Motor neuron (in vitro differentiated cells): ENCODE data around the gene OTOGL. TPM values are rescaled to one million over a fixed set of nuclear protein-coding genes. Genes with fewer than 3 reads are reported as not detected.
"Not testable (repeated sequence)": the region's sequence is repeated elsewhere in the genome, so short reads cannot be mapped to it uniquely, and the experiment has no call there.

ENCODE experiments used
- ATAC-seq, 8 experiments: fragments of 200-7000 bp; cut with Tn5 transposase; replicated peaks in 6 of 8; 2 replicates each; pipeline ENCODE4 v1.8.0; 2021; ENCODE audit warnings: mild to moderate bottlenecking in 8 of 8, moderate library complexity in 8 of 8
- H3K27ac ChIP-seq, 2 donors: fragments of 250-450 bp; sonication (Bioruptor Pico); 2 replicates each; pipeline ENCODE4 v1.9.0; 2021; ENCODE audit warnings: antibody characterized with exemption in 2 of 2, mild to moderate bottlenecking in 2 of 2, moderate library complexity in 1 of 2
- H3K4me1 ChIP-seq, 2 donors: fragments of 250-450 bp; sonication (Bioruptor Pico); replicated peaks in 1 of 2; 2 replicates each; pipeline ENCODE4 v1.6.1; 2021; ENCODE audit warnings: antibody characterized with exemption in 2 of 2, mild to moderate bottlenecking in 2 of 2, moderate library complexity in 1 of 2
- H3K4me3 ChIP-seq, 5 donors: fragments of 250-450 bp; sonication (Bioruptor Pico); 2 replicates each; pipeline ENCODE4 v1.9.0; 2021; ENCODE audit warnings: antibody characterized with exemption in 5 of 5, mild to moderate bottlenecking in 5 of 5, moderate library complexity in 4 of 5
- WGBS, 10 experiments: fragments of 450-650 bp; shearing (Covaris generic); methylation state at CpG; one replicate each; pipeline ENCODE4 v1.0.0; 2022; 5-methylcytosine and 5-hydroxymethylcytosine counted together
- in situ Hi-C, 9 experiments: fragments of 400-800 bp; cut with MboI; loops; one replicate each; pipeline ENCODE4 v1.15.0; 2021; ENCODE audit warnings: low sequenced_read_pairs in 9 of 9, low pct_unique_long_range_greater_than_20kb in 2 of 9; ENCODE audit not compliant: unreplicated experiment in 9 of 9
- total RNA-seq, 8 experiments: library from RNA; unstranded; fragments of 300-600 nt; gene quantifications; 2 replicates each; pipeline versions ENCODE4 v1.2.3 to v1.2.4, GENCODE V29; 2022

Gene OTOGL
- total RNA-seq: 1 to 10 TPM in 2 of 8 experiments, under 1 TPM in 6; 0.05 to 6.7 (median 0.42) TPM

GRCh38 chr12:80099259-80099658, at the start of gene OTOGL:
Gene OTOGL, plus strand, starts transcription at chr12:80099537. Its CDS starts 109,895 bp downstream, at chr12:80209432.
- H3K4me3 ChIP-seq: no peak within 1 kb of the TSS
- ATAC-seq: peak in 1 of 8 experiments; percentile 42
- WGBS, 10 experiments: 36 to 93% (median 78%) methylated on average over 1 to 2 of the region's 2 CpGs; no CpG with 5 or more reads in 1 of the 10 experiments
- no peak within 1 kb of the TSS for H3K27ac ChIP-seq
- H3K4me1 ChIP-seq: peaks cover 11 to 22% of the 10 kb centered on the region in 2 donors
- in situ Hi-C loops: no loop called here

- WGBS, 10 experiments: 33 to 95% (median 80%) methylated on average over 1 to 2 of the region's 2 CpGs; no CpG with 5 or more reads in 2 of the 10 experiments
- H3K4me1 ChIP-seq: no peaks in the 10 kb centered on the region
Measured at GRCh38 chr12:80050236-80050635, 49.1 kb upstream of the OTOGL start.

GRCh38 chr12:80053051-80053790, 46.1 kb upstream of the OTOGL start:
- 20 to 94% (median 83%) methylated on average over 2 to 6 of the region's 6 CpGs for WGBS, 10 experiments
- peak in 3 of 8 experiments; percentile 55 to 89 (median 79) for ATAC-seq
- Histone ChIP-seq H3K4me3 (no peak overlapping the region), H3K27ac (no peak overlapping the region), H3K4me1 (no peaks in the 10 kb centered on the region)
- in situ Hi-C loops: no loop called here

More at GRCh38 chr12:80050236-80050635, 49.1 kb upstream of the OTOGL start:
- Histone ChIP-seq H3K27ac (no peak overlapping the region), H3K4me3 (no peak overlapping the region)
- in situ Hi-C loops: no loop called here
- ATAC-seq: no peak

- 27 to 100% (median 76%) methylated on average over 2 to 4 of the region's 4 CpGs for WGBS, 10 experiments
- peak in 2 of 8 experiments; percentile 10 to 67 for ATAC-seq
- Histone ChIP-seq H3K27ac (no peak overlapping the region), H3K4me1 (no peaks in the 10 kb centered on the region), H3K4me3 (no peak overlapping the region)
- in situ Hi-C loops: no loop called here
Measured at GRCh38 chr12:80056232-80056631, 43.1 kb upstream of the OTOGL start.

- no peak for ATAC-seq
- in situ Hi-C loops: no loop called here
- H3K27ac ChIP-seq: no peak overlapping the region
Measured at GRCh38 chr12:80056845-80057244, 42.5 kb upstream of the OTOGL start.

GRCh38 chr12:80058586-80058985, 40.8 kb upstream of the OTOGL start:
- no peak for ATAC-seq
- 59 to 100% (median 88%) methylated on average over 1 to 2 of the region's 2 CpGs; no CpG with 5 or more reads in 2 of the 10 experiments for WGBS, 10 experiments
- in situ Hi-C loops: no loop called here
- H3K27ac ChIP-seq: no peak overlapping the region
- H3K4me1 ChIP-seq: no peaks in the 10 kb centered on the region
- no peak overlapping the region for H3K4me3 ChIP-seq

More at GRCh38 chr12:80056845-80057244, 42.5 kb upstream of the OTOGL start:
- H3K4me1 ChIP-seq: no peaks in the 10 kb centered on the region
- no peak overlapping the region for H3K4me3 ChIP-seq

- ATAC-seq: peak in 3 of 8 experiments; percentile 21 to 80 (median 32)
- WGBS, 10 experiments: 0 to 100% (median 86%) methylated on average over 1 of the region's 1 CpG; no CpG with 5 or more reads in 4 of the 10 experiments
Measured at GRCh38 chr12:80059102-80059501, 40.2 kb upstream of the OTOGL start.

GRCh38 chr12:80059875-80060274, 39.5 kb upstream of the OTOGL start:
- no peaks in the 10 kb centered on the region for H3K4me1 ChIP-seq
- no peak overlapping the region for H3K27ac ChIP-seq
- in situ Hi-C loops: no loop called here
- no peak overlapping the region for H3K4me3 ChIP-seq
- WGBS, 10 experiments: 10 to 75% (median 58%) methylated on average over 2 of the region's 2 CpGs; no CpG with 5 or more reads in 1 of the 10 experiments
- no peak for ATAC-seq

More at GRCh38 chr12:80059102-80059501, 40.2 kb upstream of the OTOGL start:
- H3K4me1 ChIP-seq: no peaks in the 10 kb centered on the region
- H3K4me3 ChIP-seq: no peak overlapping the region
- H3K27ac ChIP-seq: no peak overlapping the region
- in situ Hi-C loops: no loop called here

- ATAC-seq: peak in 3 of 8 experiments; percentile 63 to 89 (median 73)
- H3K27ac ChIP-seq: no peak overlapping the region
- H3K4me3 ChIP-seq: no peak overlapping the region
- WGBS, 10 experiments: 49 to 97% (median 91%) methylated on average over 2 to 3 of the region's 3 CpGs
- in situ Hi-C loops: no loop called here
- H3K4me1 ChIP-seq: no peaks in the 10 kb centered on the region
Measured at GRCh38 chr12:80064269-80064668, 35.1 kb upstream of the OTOGL start.

GRCh38 chr12:80064951-80065350, 34.4 kb upstream of the OTOGL start:
- in situ Hi-C loops: no loop called here
- Histone ChIP-seq H3K4me1 (no peaks in the 10 kb centered on the region), H3K4me3 (no peak overlapping the region), H3K27ac (no peak overlapping the region)
- no peak for ATAC-seq
- WGBS, 10 experiments: 29 to 100% (median 93%) methylated on average over 1 to 2 of the region's 2 CpGs

GRCh38 chr12:80068173-80068572, 31.2 kb upstream of the OTOGL start:
- H3K4me1 ChIP-seq: no peaks in the 10 kb centered on the region
- 38 to 100% (median 63%) methylated on average over 1 of the region's 2 CpGs; no CpG with 5 or more reads in 5 of the 10 experiments for WGBS, 10 experiments
- no peak overlapping the region for H3K4me3 ChIP-seq
- ATAC-seq: no peak
- in situ Hi-C loops: no loop called here
- H3K27ac ChIP-seq: no peak overlapping the region

- 20 to 70% (median 45%) methylated on average over 1 to 7 of the region's 9 CpGs; no CpG with 5 or more reads in 6 of the 10 experiments for WGBS, 10 experiments
- H3K4me1 ChIP-seq, H3K4me3 ChIP-seq, H3K27ac ChIP-seq, in situ Hi-C loops: not testable (repeated sequence)
- ATAC-seq: peak in 1 of 8 experiments; percentile 22
Measured at GRCh38 chr12:80083892-80084614, 15.3 kb upstream of the OTOGL start.

GRCh38 chr12:80086025-80086424, 13.3 kb upstream of the OTOGL start:
- Histone ChIP-seq H3K27ac (no peak overlapping the region), H3K4me3 (no peak overlapping the region), H3K4me1 (no peaks in the 10 kb centered on the region)
- no peak for ATAC-seq
- 82 to 100% (median 84%) methylated on average over 2 to 3 of the region's 3 CpGs; no CpG with 5 or more reads in 7 of the 10 experiments for WGBS, 10 experiments
- in situ Hi-C loops: no loop called here
